NCI-H748 treated with DMSO at 0.1 percent for 48 hours (cell line): ENCODE results near the gene TSN.

Source experiments
- DNase-seq: peaks from one replicate; lab custom pipeline; 2025; lab: John Stamatoyannopoulos, UW

Gene TSN

GRCh38 chr2:121746071-121746578 lies 9.3 kb upstream of the TSN start:
- no peak for DNase-seq

GRCh38 chr2:121748202-121748601 lies 7.2 kb upstream of the TSN start:
- no peak for DNase-seq

- no peak for DNase-seq
Observed at GRCh38 chr2:121754851-121755236, 607 bp upstream of the TSN start.

GRCh38 chr2:121764681-121765228 lies 9.3 kb downstream of the TSN start:
- no peak for DNase-seq

GRCh38 chr2:121766624-121767023 lies 11.2 kb downstream of the TSN start:
- no peak for DNase-seq

- DNase-seq: no peak
Observed at GRCh38 chr2:121768143-121768755, 12.8 kb downstream of the TSN start.

GRCh38 chr2:121771976-121772742 lies 16.7 kb downstream of the TSN start:
- DNase-seq: no peak

- no peak for DNase-seq
Observed at GRCh38 chr2:121774235-121774634, 18.8 kb downstream of the TSN start.

GRCh38 chr2:121776361-121776760 lies 20.9 kb downstream of the TSN start:
- DNase-seq: no peak

GRCh38 chr2:121776885-121777698 lies 21.6 kb downstream of the TSN start:
- DNase-seq: no peak

- no peak for DNase-seq
Observed at GRCh38 chr2:121777699-121778058, 22.2 kb downstream of the TSN start.

GRCh38 chr2:121778741-121779487 lies 23.5 kb downstream of the TSN start:
- DNase-seq: no peak

- DNase-seq: no peak
Observed at GRCh38 chr2:121783180-121783579, 27.7 kb downstream of the TSN start.

- no peak for DNase-seq
Observed at GRCh38 chr2:121788685-121789084, 33.2 kb downstream of the TSN start.

- no peak for DNase-seq
Observed at GRCh38 chr2:121790276-121790956, 35.0 kb downstream of the TSN start.

GRCh38 chr2:121791290-121791689 lies 35.8 kb downstream of the TSN start:
- no peak for DNase-seq

- no peak for DNase-seq
Observed at GRCh38 chr2:121791801-121792221, 36.4 kb downstream of the TSN start.

GRCh38 chr2:121793816-121794215 lies 38.4 kb downstream of the TSN start:
- no peak for DNase-seq

- DNase-seq: no peak
Observed at GRCh38 chr2:121794233-121794632, 38.8 kb downstream of the TSN start.

- no peak for DNase-seq
Observed at GRCh38 chr2:121796239-121796638, 40.8 kb downstream of the TSN start.

GRCh38 chr2:121798617-121799016 lies 43.2 kb downstream of the TSN start:
- no peak for DNase-seq
